GM18511 (cell line): Measurements from ENCODE around the gene SQSTM1.
A peak's percentile ranks its signal among the peaks of the same experiment; 100 is the strongest.

Source experiments
- ATAC-seq: cut with Tn5 transposase; IDR thresholded peaks from one replicate; pipeline ENCODE4 v1.9.1; 2021; ENCODE audit warnings: mild to moderate bottlenecking, moderate library complexity; ENCODE audit not compliant: unreplicated experiment

SQSTM1 gene

GRCh38 chr5:179805529-179806249 lies 15.0 kb upstream of the SQSTM1 start:
- ATAC-seq: peak; percentile 30

- peak; percentile 75 for ATAC-seq
These were observed 14.3 kb upstream of the SQSTM1 start, which contains the start of gene MGAT4B for GRCh38 chr5:179806250-179807048. MGAT4B (minus strand) TSS chr5:179806866; CDS start chr5:179806583, 283 bp downstream.

GRCh38 chr5:179812135-179812825 lies 8.4 kb upstream of the SQSTM1 start:
- no peak for ATAC-seq

GRCh38 chr5:179812997-179813607 lies 7.6 kb upstream of the SQSTM1 start:
- no peak for ATAC-seq

GRCh38 chr5:179814090-179814489 lies 6.6 kb upstream of the SQSTM1 start:
- ATAC-seq: no peak

GRCh38 chr5:179815491-179816249 lies 5.0 kb upstream of the SQSTM1 start:
- no peak for ATAC-seq

GRCh38 chr5:179816401-179816795 lies 4.3 kb upstream of the SQSTM1 start:
- ATAC-seq: no peak

GRCh38 chr5:179816796-179817469 lies 3.8 kb upstream of the SQSTM1 start:
- ATAC-seq: no peak

- ATAC-seq: no peak
These were observed 3.2 kb upstream of the SQSTM1 start for GRCh38 chr5:179817470-179817840.

- no peak for ATAC-seq
These were observed 2.6 kb upstream of the SQSTM1 start for GRCh38 chr5:179817890-179818745.

- peak; percentile 71 for ATAC-seq
These were observed 1.9 kb upstream of the SQSTM1 start for GRCh38 chr5:179818746-179819295.

GRCh38 chr5:179819296-179820126 lies 1.2 kb upstream of the SQSTM1 start:
- peak; percentile 33 for ATAC-seq

GRCh38 chr5:179820127-179820482 lies 600 bp upstream of the SQSTM1 start:
- no peak for ATAC-seq

- ATAC-seq: peak; percentile 50
These were observed 773 bp downstream of the SQSTM1 start for GRCh38 chr5:179821298-179822058.

GRCh38 chr5:179822059-179822432 lies 1.3 kb downstream of the SQSTM1 start:
- no peak for ATAC-seq

- ATAC-seq: no peak
These were observed 1.8 kb downstream of the SQSTM1 start for GRCh38 chr5:179822444-179822990.
